GM23338 (cell line): ENCODE results near the gene AGAP2. TPM values are rescaled to one million over a fixed set of nuclear protein-coding genes. Genes with fewer than 3 reads are reported as not detected.

ENCODE experiments used
- CTCF ChIP-seq, 2 experiments: fragments of 200-600 bp in 1 of 2; sonication (generic) in 1 of 2; conservative IDR thresholded peaks; 2 replicates each; pipeline versions ENCODE4 v1.5.1 to v1.6.1; 2016 to 2017; ENCODE audit warnings: antibody characterized with exemption in 2 of 2, low read depth in 2 of 2, mild to moderate bottlenecking in 2 of 2, moderate library complexity in 1 of 2
- ETS1 ChIP-seq: IDR thresholded peaks from 2 replicates; pipeline ENCODE4 v1.6.1; 2016; ENCODE audit warnings: antibody characterized with exemption
- EZH2phosphoT487 ChIP-seq: fragments of 200-600 bp; sonication (generic); IDR thresholded peaks from one replicate; pipeline ENCODE4 v1.8.1; 2018; ENCODE audit warnings: antibody characterized with exemption; ENCODE audit not compliant: unreplicated experiment
- JUNB ChIP-seq: IDR thresholded peaks from one replicate; pipeline ENCODE4 v1.6.1; 2016; ENCODE audit warnings: antibody characterized with exemption; ENCODE audit not compliant: unreplicated experiment
- NANOG ChIP-seq: IDR thresholded peaks from 2 replicates; pipeline ENCODE4 v1.6.1; 2016; ENCODE audit warnings: antibody characterized with exemption, borderline replicate concordance
- REST ChIP-seq: IDR thresholded peaks from one replicate; pipeline ENCODE4 v1.6.1; 2018; ENCODE audit warnings: antibody characterized with exemption; ENCODE audit not compliant: unreplicated experiment
- STAT1 ChIP-seq: IDR thresholded peaks from one replicate; pipeline ENCODE4 v1.6.1; 2016; ENCODE audit warnings: antibody characterized with exemption; ENCODE audit not compliant: unreplicated experiment
- ZNF114 ChIP-seq: fragments of 250-450 bp; sonication (Bioruptor Pico); IDR thresholded peaks from 2 replicates; pipeline ENCODE4 v1.5.0; 2020; ENCODE audit warnings: mild to moderate bottlenecking, moderate library complexity
- ZNF331 ChIP-seq: fragments of 250-450 bp; sonication (Bioruptor Pico); IDR thresholded peaks from 2 replicates; pipeline ENCODE4 v1.5.0; 2020; ENCODE audit warnings: low read depth, mild to moderate bottlenecking, moderate library complexity
- ZNF462 ChIP-seq: fragments of 250-450 bp; sonication (Bioruptor Pico); IDR thresholded peaks from 2 replicates; pipeline ENCODE4 v1.5.0; 2020; ENCODE audit warnings: mild to moderate bottlenecking, moderate library complexity
- polyA plus RNA-seq: library from polyadenylated mRNA; unstranded; fragments of >200 nt; fragmentation: Nextera tagmentation; extraction: Ambion mirVana; gene quantifications from 2 replicates; pipeline ENCODE4 v1.2.1, GENCODE V29; 2016
- total RNA-seq: library from RNA; depleted of rRNA; stranded (reverse); fragments of >200 nt; shearing (Covaris generic); gene quantifications from 2 replicates; pipeline ENCODE4 v1.2.3, GENCODE V29; 2014

The AGAP2 gene
- total and polyA plus RNA-seq, 2 experiments from 2014 or later: 0.36 to 1.3 TPM

DNA sequence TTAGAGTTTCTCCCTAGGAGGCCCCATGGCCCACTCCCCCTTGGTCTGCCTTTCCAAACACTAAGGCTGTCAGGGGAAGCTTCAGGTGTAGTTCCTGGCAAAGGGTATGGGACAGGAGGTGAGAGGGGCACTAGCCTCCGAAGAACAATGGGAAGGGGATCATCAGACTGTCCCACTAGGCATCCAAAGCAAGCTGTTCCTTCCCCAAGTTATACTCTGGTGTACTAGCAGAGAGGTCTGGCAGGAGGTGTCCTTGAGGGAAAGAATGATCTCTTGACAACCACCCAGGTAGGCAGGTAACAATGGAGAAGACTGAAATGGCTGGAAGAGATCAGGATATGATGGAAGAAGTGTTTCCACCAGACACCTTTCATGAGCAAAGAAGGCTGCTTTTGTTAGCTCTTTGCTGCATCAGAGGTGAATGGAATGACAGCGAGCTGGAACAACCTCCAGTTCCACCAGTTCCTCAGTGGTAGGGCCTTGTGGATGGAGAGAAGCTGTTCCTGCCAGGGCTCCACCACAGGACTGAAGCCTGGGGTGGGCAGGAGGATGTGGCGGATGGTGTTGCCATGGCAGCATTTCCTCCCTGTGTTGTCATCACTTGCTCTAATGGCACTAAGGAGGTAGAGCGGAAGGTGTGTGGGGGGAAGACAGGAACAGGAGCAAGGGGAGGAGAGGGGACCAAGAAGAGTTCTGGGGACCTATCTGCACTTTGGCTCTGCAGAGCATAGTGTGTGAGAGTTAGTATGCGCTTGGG lies 2.3 kb upstream of the AGAP2 start (continued):
- TF ChIP-seq ZNF462 (CRISPR knock-in tag) (no peak), CTCF (conservative IDR thresholded peaks at IDR 0.05; ENCODE audit: low read depth in 2 of 2) (no peak), EZH2phosphoT487 (no peak), JUNB (no peak), ZNF331 (CRISPR knock-in tag) (no peak), ETS1 (no peak), STAT1 (no peak), NANOG (no peak), ZNF114 (CRISPR knock-in tag) (no peak), REST (no peak)
